ENCODE measurements around the gene MRPL36. TPM values are rescaled to one million over a fixed set of nuclear protein-coding genes. Genes with fewer than 3 reads are reported as not detected.

Gene MRPL36
- total RNA-seq, 4 donors from 2014 or later = 37.7 to 63.4 (median 46.7) TPM

GRCh38 chr5:1760231-1760630 is 39.4 kb downstream of the MRPL36 start:
- no peak for ATAC-seq
- peaks cover 61% of the 10 kb centered on the region for H3K27me3 ChIP-seq
- no peak overlapping the region for H3K27ac ChIP-seq
- H3K4me3 ChIP-seq = no peak overlapping the region
- H3K4me1 ChIP-seq = no peaks in the 10 kb centered on the region
- H3K9me3 ChIP-seq = no peaks in the 10 kb centered on the region
- no peaks in the 10 kb centered on the region for H3K36me3 ChIP-seq
- no peak for TF ChIP-seq EP300 (IDR thresholded peaks at IDR 0.05)
- no peak for TF ChIP-seq CTCF (IDR thresholded peaks at IDR 0.05)
- TF ChIP-seq POLR2AphosphoS5 (IDR thresholded peaks at IDR 0.05) = no peak
- TF ChIP-seq POLR2A (IDR thresholded peaks at IDR 0.05) = no peak
- 75% methylated on average over 1 to 4 of the region's 4 CpGs for WGBS, 2 donors (ENCODE audit: low coverage in 1 of 2)

- Histone ChIP-seq H3K9me3 (no peaks in the 10 kb centered on the region), H3K36me3 (no peaks in the 10 kb centered on the region), H3K27ac (no peak overlapping the region), H3K4me1 (no peaks in the 10 kb centered on the region), H3K4me3 (no peak overlapping the region), H3K27me3 (peaks cover 59% of the 10 kb centered on the region)
- ATAC-seq = no peak
- WGBS, 2 donors (ENCODE audit: low coverage in 1 of 2) = 40 to 55% methylated on average over 3 to 4 of the region's 13 CpGs
- TF ChIP-seq CTCF (IDR thresholded peaks at IDR 0.05) = no peak
- no peak for TF ChIP-seq POLR2A (IDR thresholded peaks at IDR 0.05)
- TF ChIP-seq EP300 (IDR thresholded peaks at IDR 0.05) = no peak
- no peak for TF ChIP-seq POLR2AphosphoS5 (IDR thresholded peaks at IDR 0.05)
Measured at GRCh38 chr5:1759378-1759970, 40.2 kb downstream of the MRPL36 start.

- H3K27ac ChIP-seq = no peak overlapping the region
- TF ChIP-seq POLR2A (IDR thresholded peaks at IDR 0.05) (no peak), CTCF (IDR thresholded peaks at IDR 0.05) (no peak), EP300 (IDR thresholded peaks at IDR 0.05) (no peak), POLR2AphosphoS5 (IDR thresholded peaks at IDR 0.05) (no peak)
- H3K27me3 ChIP-seq = peaks cover 59% of the 10 kb centered on the region
- H3K4me3 ChIP-seq = no peak overlapping the region
- 52 to 74% methylated on average over 3 of the region's 3 CpGs for WGBS, 2 donors (ENCODE audit: low coverage in 1 of 2)
- no peaks in the 10 kb centered on the region for H3K36me3 ChIP-seq
- no peaks in the 10 kb centered on the region for H3K4me1 ChIP-seq
- no peak for ATAC-seq
- no peaks in the 10 kb centered on the region for H3K9me3 ChIP-seq
Measured at GRCh38 chr5:1758574-1758973, 41.1 kb downstream of the MRPL36 start.

GRCh38 chr5:1757511-1757910 is 42.1 kb downstream of the MRPL36 start:
- Histone ChIP-seq H3K27ac (no peak overlapping the region), H3K9me3 (no peaks in the 10 kb centered on the region), H3K4me1 (no peaks in the 10 kb centered on the region), H3K4me3 (no peak overlapping the region), H3K36me3 (no peaks in the 10 kb centered on the region), H3K27me3 (peaks cover 59% of the 10 kb centered on the region)
- WGBS, 2 donors (ENCODE audit: low coverage in 1 of 2) = 52 to 82% methylated on average over 2 to 8 of the region's 10 CpGs
- ATAC-seq = no peak
- no peak for TF ChIP-seq POLR2AphosphoS5 (IDR thresholded peaks at IDR 0.05)
- TF ChIP-seq EP300 (IDR thresholded peaks at IDR 0.05) = no peak
- TF ChIP-seq CTCF (IDR thresholded peaks at IDR 0.05) = no peak
- no peak for TF ChIP-seq POLR2A (IDR thresholded peaks at IDR 0.05)

- Histone ChIP-seq H3K27me3 (peaks cover 62% of the 10 kb centered on the region), H3K4me3 (no peak overlapping the region), H3K4me1 (no peaks in the 10 kb centered on the region), H3K27ac (no peak overlapping the region), H3K9me3 (no peaks in the 10 kb centered on the region), H3K36me3 (no peaks in the 10 kb centered on the region)
- ATAC-seq = no peak
- TF ChIP-seq EP300 (IDR thresholded peaks at IDR 0.05) = no peak
- TF ChIP-seq POLR2A (IDR thresholded peaks at IDR 0.05) = no peak
- TF ChIP-seq POLR2AphosphoS5 (IDR thresholded peaks at IDR 0.05) = no peak
- TF ChIP-seq CTCF (IDR thresholded peaks at IDR 0.05) = no peak
- WGBS, 2 donors (ENCODE audit: low coverage in 1 of 2) = 68 to 73% methylated on average over 10 of the region's 11 CpGs
Measured at GRCh38 chr5:1756481-1756880, 43.2 kb downstream of the MRPL36 start.

Measured in gastroesophageal sphincter (tissue), 4 donors.